Liver (tissue), 9 donors: ENCODE measurements around the gene GADL1. TPM values are rescaled to one million over a fixed set of nuclear protein-coding genes. Genes with fewer than 3 reads are reported as not detected.

Experiments used
- DNase-seq: peaks from one replicate; pipeline ENCODE4 v3.0.0-alpha.2; 2017; ENCODE audit warnings: low spot score
- H3K27ac ChIP-seq, 2 donors: one replicate each; pipeline ENCODE4 v1.7.0; 2013; ENCODE audit warnings: inconsistent platforms in 2 of 2, low read length in 2 of 2, control low read depth in 1 of 2, low read depth in 1 of 2, mild to moderate bottlenecking in 1 of 2
- H3K27me3 ChIP-seq, 4 donors: one replicate each; pipeline versions ENCODE4 v1.6.1 to v1.7.0; 2013; ENCODE audit warnings: low read length in 3 of 4, inconsistent platforms in 1 of 4, mild to moderate bottlenecking in 1 of 4, moderate library complexity in 1 of 4; ENCODE audit not compliant: control insufficient read depth in 4 of 4, insufficient read depth in 4 of 4
- H3K36me3 ChIP-seq, 4 donors: one replicate each; pipeline versions ENCODE4 v1.6.1 to v1.7.0; 2013; ENCODE audit warnings: low read length in 3 of 4, mild to moderate bottlenecking in 3 of 4, low read depth in 1 of 4, moderate library complexity in 1 of 4; ENCODE audit not compliant: control insufficient read depth in 4 of 4, insufficient read depth in 3 of 4
- H3K4me1 ChIP-seq, 4 donors: one replicate each; pipeline versions ENCODE4 v1.6.1 to v1.7.0; 2013; ENCODE audit warnings: low read length in 3 of 4, mild to moderate bottlenecking in 3 of 4, moderate library complexity in 1 of 4; ENCODE audit not compliant: control insufficient read depth in 4 of 4, insufficient read depth in 4 of 4
- H3K4me3 ChIP-seq, 3 donors: one replicate each; pipeline versions ENCODE4 v1.6.1 to v1.7.0; 2013; ENCODE audit warnings: low read length in 3 of 3, control low read depth in 1 of 3, low read depth in 1 of 3, mild to moderate bottlenecking in 1 of 3
- H3K9ac ChIP-seq, 2 donors: one replicate each; pipeline ENCODE4 v1.7.0; 2013; ENCODE audit warnings: low read length in 2 of 2, mild to moderate bottlenecking in 2 of 2, moderate library complexity in 2 of 2, control low read depth in 1 of 2, low read depth in 1 of 2
- H3K9me3 ChIP-seq, 4 donors: one replicate each; pipeline versions ENCODE4 v1.6.1 to v1.7.0; 2013; ENCODE audit warnings: low read length in 3 of 4; ENCODE audit not compliant: control insufficient read depth in 4 of 4
- EGR1 ChIP-seq, 2 donors: IDR thresholded peaks; 2 replicates each; pipeline ENCODE4 v1.6.1; 2016 to 2018; ENCODE audit warnings: antibody characterized with exemption in 2 of 2, low read depth in 2 of 2
- FOXA1 ChIP-seq: IDR thresholded peaks from 2 replicates; pipeline ENCODE4 v1.6.1; 2016; ENCODE audit warnings: antibody characterized with exemption
- FOXA2 ChIP-seq: IDR thresholded peaks from 2 replicates; pipeline ENCODE4 v1.6.1; 2016; ENCODE audit warnings: antibody characterized with exemption
- GABPA ChIP-seq, 2 donors: IDR thresholded peaks in 1 of 2; conservative IDR thresholded peaks in 1 of 2; 2 replicates each; pipeline ENCODE4 v1.6.1; 2016; ENCODE audit warnings: antibody characterized with exemption in 2 of 2, mild to moderate bottlenecking in 1 of 2, moderate library complexity in 1 of 2
- HNF4A ChIP-seq, 2 donors: conservative IDR thresholded peaks; 2 replicates each; pipeline ENCODE4 v1.6.1; 2016; ENCODE audit warnings: antibody characterized with exemption in 2 of 2, mild to moderate bottlenecking in 2 of 2
- HNF4G ChIP-seq: IDR thresholded peaks from 2 replicates; pipeline ENCODE4 v1.6.1; 2016; ENCODE audit warnings: antibody characterized with exemption
- JUND ChIP-seq, 2 donors: IDR thresholded peaks; 2 replicates each; pipeline ENCODE4 v1.6.1; 2016; ENCODE audit warnings: antibody characterized with exemption in 2 of 2
- NR2F2 ChIP-seq: IDR thresholded peaks from 2 replicates; pipeline ENCODE4 v1.6.1; 2016; ENCODE audit warnings: antibody characterized with exemption
- RAD21 ChIP-seq, 2 donors: IDR thresholded peaks; 2 replicates each; pipeline ENCODE4 v1.6.1; 2016; ENCODE audit warnings: antibody characterized with exemption in 2 of 2, mild to moderate bottlenecking in 2 of 2
- RXRA ChIP-seq, 2 donors: IDR thresholded peaks; 2 replicates each; pipeline ENCODE4 v1.6.1; 2017 to 2018; ENCODE audit warnings: antibody characterized with exemption in 2 of 2, mild to moderate bottlenecking in 1 of 2
- SP1 ChIP-seq: IDR thresholded peaks from 2 replicates; pipeline ENCODE4 v1.6.1; 2018; ENCODE audit warnings: antibody characterized with exemption, mild to moderate bottlenecking
- TAF1 ChIP-seq: conservative IDR thresholded peaks from 2 replicates; pipeline ENCODE4 v1.6.1; 2016; ENCODE audit warnings: antibody characterized with exemption, mild to moderate bottlenecking
- YY1 ChIP-seq: IDR thresholded peaks from 2 replicates; pipeline ENCODE4 v1.6.1; 2016; ENCODE audit warnings: antibody characterized with exemption, mild to moderate bottlenecking
- WGBS: extraction: QIAGEN DNeasy Blood & Tissue Kit; methylation state at CpG from one replicate; pipeline ENCODE4 v1.1.7; 2013; 5-methylcytosine and 5-hydroxymethylcytosine counted together
- polyA plus RNA-seq, 2 donors: library from polyadenylated mRNA; stranded (reverse) in 1 of 2; unstranded in 1 of 2; fragments of 200-250 nt in 1 of 2; fragments of >200 nt in 1 of 2; fragmentation: Nextera tagmentation in 1 of 2; extraction: Ambion mirVana in 1 of 2; gene quantifications; one replicate each; pipeline versions ENCODE4 v1.2.1 to v1.2.3, GENCODE V29; 2013 to 2015
- total RNA-seq, 2 donors: library from RNA; depleted of rRNA; stranded (reverse); fragments of >200 nt; gene quantifications; one replicate each; pipeline ENCODE4 v1.2.3, GENCODE V29; 2014
- TF ChIP-seq, protein P1 (sequence below): fragments of 150-350 bp; IDR thresholded peaks from 2 replicates; pipeline ENCODE4 v1.5.1; 2017; ENCODE audit warnings: improper control_type of control experiment, low read depth, low read length; ENCODE audit not compliant: missing input control
- TF ChIP-seq, protein P2 (sequence below): IDR thresholded peaks from 2 replicates; pipeline ENCODE4 v1.6.1; 2016; ENCODE audit warnings: antibody characterized with exemption
- TF ChIP-seq, protein P3 (sequence below): IDR thresholded peaks from 2 replicates; pipeline ENCODE4 v1.6.1; 2016; ENCODE audit warnings: antibody characterized with exemption, mild to moderate bottlenecking
- TF ChIP-seq, protein P4 (sequence below): IDR thresholded peaks from 2 replicates; pipeline ENCODE4 v1.6.1; 2016; ENCODE audit warnings: antibody characterized with exemption
- TF ChIP-seq, protein P5 (sequence below): IDR thresholded peaks from 2 replicates; pipeline ENCODE4 v1.6.1; 2016; ENCODE audit warnings: antibody characterized with exemption
- donor health status: healthy.
- donor health status: healthy.
- donor health status: healthy.
- donor health status: healthy.
- donor health status: healthy.

Gene GADL1
- total and polyA plus RNA-seq, 4 donors: not detected

DNA sequence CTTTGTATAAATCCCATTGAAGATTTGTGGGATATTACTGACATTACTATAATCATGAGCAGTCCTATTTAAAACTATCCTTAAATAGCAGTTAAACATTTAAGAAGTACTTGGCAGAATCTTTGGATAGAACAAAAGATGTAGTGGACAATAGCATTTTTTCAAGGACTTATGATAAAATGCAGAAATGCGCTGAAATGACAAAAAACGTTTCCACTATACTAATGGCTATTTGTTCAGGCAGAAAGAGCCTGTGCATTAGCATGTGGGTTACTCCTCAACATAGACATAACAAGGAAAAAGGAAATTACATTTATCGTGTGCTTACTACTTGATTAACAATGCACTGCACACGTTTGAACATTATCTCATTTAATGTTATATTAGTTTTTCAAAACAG is 80.7 kb downstream of the GADL1 start:
- DNase-seq: no peak
- 80% methylated on average over 4 of the region's 4 CpGs for WGBS
- no peak overlapping the region for H3K27ac ChIP-seq
- no peaks in the 10 kb centered on the region for H3K9me3 ChIP-seq
- H3K27me3 ChIP-seq: no peaks in the 10 kb centered on the region
- no peak overlapping the region for H3K9ac ChIP-seq
- no peaks in the 10 kb centered on the region for H3K4me1 ChIP-seq
- no peak overlapping the region for H3K4me3 ChIP-seq
- no peak for TF ChIP-seq YY1
- TF ChIP-seq RAD21 (IDR thresholded peaks at IDR 0.05): no peak
- no peak for TF ChIP-seq GABPA (IDR thresholded peaks at IDR 0.05 in 1 of 2, conservative IDR thresholded peaks at IDR 0.05 in 1 of 2)
- no peak for TF ChIP-seq TAF1
- TF ChIP-seq RXRA (IDR thresholded peaks at IDR 0.05): no peak
- TF ChIP-seq FOXA1: no peak
- TF ChIP-seq FOXA2: no peak
- TF ChIP-seq, protein P1, sequence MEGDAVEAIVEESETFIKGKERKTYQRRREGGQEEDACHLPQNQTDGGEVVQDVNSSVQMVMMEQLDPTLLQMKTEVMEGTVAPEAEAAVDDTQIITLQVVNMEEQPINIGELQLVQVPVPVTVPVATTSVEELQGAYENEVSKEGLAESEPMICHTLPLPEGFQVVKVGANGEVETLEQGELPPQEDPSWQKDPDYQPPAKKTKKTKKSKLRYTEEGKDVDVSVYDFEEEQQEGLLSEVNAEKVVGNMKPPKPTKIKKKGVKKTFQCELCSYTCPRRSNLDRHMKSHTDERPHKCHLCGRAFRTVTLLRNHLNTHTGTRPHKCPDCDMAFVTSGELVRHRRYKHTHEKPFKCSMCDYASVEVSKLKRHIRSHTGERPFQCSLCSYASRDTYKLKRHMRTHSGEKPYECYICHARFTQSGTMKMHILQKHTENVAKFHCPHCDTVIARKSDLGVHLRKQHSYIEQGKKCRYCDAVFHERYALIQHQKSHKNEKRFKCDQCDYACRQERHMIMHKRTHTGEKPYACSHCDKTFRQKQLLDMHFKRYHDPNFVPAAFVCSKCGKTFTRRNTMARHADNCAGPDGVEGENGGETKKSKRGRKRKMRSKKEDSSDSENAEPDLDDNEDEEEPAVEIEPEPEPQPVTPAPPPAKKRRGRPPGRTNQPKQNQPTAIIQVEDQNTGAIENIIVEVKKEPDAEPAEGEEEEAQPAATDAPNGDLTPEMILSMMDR: no peak
- TF ChIP-seq, protein P2, sequence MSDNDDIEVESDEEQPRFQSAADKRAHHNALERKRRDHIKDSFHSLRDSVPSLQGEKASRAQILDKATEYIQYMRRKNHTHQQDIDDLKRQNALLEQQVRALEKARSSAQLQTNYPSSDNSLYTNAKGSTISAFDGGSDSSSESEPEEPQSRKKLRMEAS: no peak
- TF ChIP-seq, protein P3, sequence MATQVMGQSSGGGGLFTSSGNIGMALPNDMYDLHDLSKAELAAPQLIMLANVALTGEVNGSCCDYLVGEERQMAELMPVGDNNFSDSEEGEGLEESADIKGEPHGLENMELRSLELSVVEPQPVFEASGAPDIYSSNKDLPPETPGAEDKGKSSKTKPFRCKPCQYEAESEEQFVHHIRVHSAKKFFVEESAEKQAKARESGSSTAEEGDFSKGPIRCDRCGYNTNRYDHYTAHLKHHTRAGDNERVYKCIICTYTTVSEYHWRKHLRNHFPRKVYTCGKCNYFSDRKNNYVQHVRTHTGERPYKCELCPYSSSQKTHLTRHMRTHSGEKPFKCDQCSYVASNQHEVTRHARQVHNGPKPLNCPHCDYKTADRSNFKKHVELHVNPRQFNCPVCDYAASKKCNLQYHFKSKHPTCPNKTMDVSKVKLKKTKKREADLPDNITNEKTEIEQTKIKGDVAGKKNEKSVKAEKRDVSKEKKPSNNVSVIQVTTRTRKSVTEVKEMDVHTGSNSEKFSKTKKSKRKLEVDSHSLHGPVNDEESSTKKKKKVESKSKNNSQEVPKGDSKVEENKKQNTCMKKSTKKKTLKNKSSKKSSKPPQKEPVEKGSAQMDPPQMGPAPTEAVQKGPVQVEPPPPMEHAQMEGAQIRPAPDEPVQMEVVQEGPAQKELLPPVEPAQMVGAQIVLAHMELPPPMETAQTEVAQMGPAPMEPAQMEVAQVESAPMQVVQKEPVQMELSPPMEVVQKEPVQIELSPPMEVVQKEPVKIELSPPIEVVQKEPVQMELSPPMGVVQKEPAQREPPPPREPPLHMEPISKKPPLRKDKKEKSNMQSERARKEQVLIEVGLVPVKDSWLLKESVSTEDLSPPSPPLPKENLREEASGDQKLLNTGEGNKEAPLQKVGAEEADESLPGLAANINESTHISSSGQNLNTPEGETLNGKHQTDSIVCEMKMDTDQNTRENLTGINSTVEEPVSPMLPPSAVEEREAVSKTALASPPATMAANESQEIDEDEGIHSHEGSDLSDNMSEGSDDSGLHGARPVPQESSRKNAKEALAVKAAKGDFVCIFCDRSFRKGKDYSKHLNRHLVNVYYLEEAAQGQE: no peak
- TF ChIP-seq, protein P4, sequence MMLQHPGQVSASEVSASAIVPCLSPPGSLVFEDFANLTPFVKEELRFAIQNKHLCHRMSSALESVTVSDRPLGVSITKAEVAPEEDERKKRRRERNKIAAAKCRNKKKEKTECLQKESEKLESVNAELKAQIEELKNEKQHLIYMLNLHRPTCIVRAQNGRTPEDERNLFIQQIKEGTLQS: no peak
- TF ChIP-seq SP1: no peak
- no peak for TF ChIP-seq JUND (IDR thresholded peaks at IDR 0.05)
- TF ChIP-seq HNF4G: no peak
- TF ChIP-seq, protein P5, sequence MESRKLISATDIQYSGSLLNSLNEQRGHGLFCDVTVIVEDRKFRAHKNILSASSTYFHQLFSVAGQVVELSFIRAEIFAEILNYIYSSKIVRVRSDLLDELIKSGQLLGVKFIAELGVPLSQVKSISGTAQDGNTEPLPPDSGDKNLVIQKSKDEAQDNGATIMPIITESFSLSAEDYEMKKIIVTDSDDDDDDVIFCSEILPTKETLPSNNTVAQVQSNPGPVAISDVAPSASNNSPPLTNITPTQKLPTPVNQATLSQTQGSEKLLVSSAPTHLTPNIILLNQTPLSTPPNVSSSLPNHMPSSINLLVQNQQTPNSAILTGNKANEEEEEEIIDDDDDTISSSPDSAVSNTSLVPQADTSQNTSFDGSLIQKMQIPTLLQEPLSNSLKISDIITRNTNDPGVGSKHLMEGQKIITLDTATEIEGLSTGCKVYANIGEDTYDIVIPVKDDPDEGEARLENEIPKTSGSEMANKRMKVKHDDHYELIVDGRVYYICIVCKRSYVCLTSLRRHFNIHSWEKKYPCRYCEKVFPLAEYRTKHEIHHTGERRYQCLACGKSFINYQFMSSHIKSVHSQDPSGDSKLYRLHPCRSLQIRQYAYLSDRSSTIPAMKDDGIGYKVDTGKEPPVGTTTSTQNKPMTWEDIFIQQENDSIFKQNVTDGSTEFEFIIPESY: no peak
- TF ChIP-seq HNF4A (conservative IDR thresholded peaks at IDR 0.05): no peak
- no peak for TF ChIP-seq EGR1 (IDR thresholded peaks at IDR 0.05; ENCODE audit: low read depth in 2 of 2)
- TF ChIP-seq NR2F2: no peak
- H3K36me3 ChIP-seq: no peaks in the 10 kb centered on the region
